Esophagus muscularis mucosa (tissue), 4 donors: Measurements from ENCODE around the gene CDC6. TPM values are rescaled to one million over a fixed set of nuclear protein-coding genes. Genes with fewer than 3 reads are reported as not detected.

Experiments used
- DNase-seq: peaks from one replicate; pipeline ENCODE4 v3.0.0-alpha.2; 2017; ENCODE audit errors: extremely low spot score
- H3K27ac ChIP-seq, 4 donors: fragments of 200-600 bp; sonication (generic); replicated peaks in 1 of 4; 1 replicate in 3 of 4; 2 replicates in 1 of 4; pipeline ENCODE4 v1.5.1; 2016 to 2019; ENCODE audit warnings: mild to moderate bottlenecking in 1 of 4
- H3K27me3 ChIP-seq, 4 donors: fragments of 200-600 bp; sonication (generic); one replicate each; pipeline versions ENCODE4 v1.5.1 to v1.6.0; 2016 to 2019
- H3K36me3 ChIP-seq, 4 donors: fragments of 200-600 bp; sonication (generic); one replicate each; pipeline ENCODE4 v1.5.1; 2016 to 2019
- H3K4me1 ChIP-seq, 4 donors: fragments of 200-600 bp; sonication (generic); one replicate each; pipeline ENCODE4 v1.5.1; 2016 to 2019
- H3K4me3 ChIP-seq, 4 donors: fragments of 200-600 bp; sonication (generic); 1 replicate in 2 of 4; 2 replicates in 2 of 4; pipeline ENCODE4 v1.5.1; 2016 to 2019; ENCODE audit warnings: mild to moderate bottlenecking in 4 of 4, moderate library complexity in 1 of 4
- H3K9me3 ChIP-seq, 4 donors: fragments of 200-600 bp; sonication (generic); 1 replicate in 3 of 4; 2 replicates in 1 of 4; pipeline ENCODE4 v1.5.1; 2016 to 2019
- CTCF ChIP-seq, 3 experiments: fragments of 200-600 bp in 2 of 3; fragments of 450-650 bp in 1 of 3; sonication (generic) in 2 of 3; IDR thresholded peaks; one replicate each; pipeline ENCODE4 v1.5.1; 2017 to 2019; ENCODE audit warnings: antibody characterized with exemption in 3 of 3, mild to moderate bottlenecking in 2 of 3, moderate library complexity in 1 of 3
- EP300 ChIP-seq: sonication (generic); formaldehyde crosslinking; IDR thresholded peaks from one replicate; pipeline ENCODE4 v1.6.1; 2017; ENCODE audit warnings: antibody characterized with exemption
- POLR2A ChIP-seq: fragments of 450-650 bp; IDR thresholded peaks from one replicate; pipeline ENCODE4 v1.6.1; 2017; ENCODE audit warnings: antibody characterized with exemption, moderate library complexity, mild to moderate bottlenecking, low read depth
- POLR2AphosphoS5 ChIP-seq, 2 donors: sonication (generic); formaldehyde crosslinking; IDR thresholded peaks; one replicate each; pipeline ENCODE4 v1.6.1; 2017; ENCODE audit warnings: antibody characterized with exemption in 2 of 2
- WGBS: methylation state at CpG from one replicate; pipeline ENCODE4 v1.1.5; 2018; 5-methylcytosine and 5-hydroxymethylcytosine counted together
- intact Hi-C: fragments of 100-400 bp; cut with DNase I; formaldehyde crosslinking; loops from one replicate; pipeline ENCODE4 v1.15.1; 2023
- total RNA-seq, 4 donors: library from RNA; depleted of rRNA; stranded (reverse); fragments of >200 nt; gene quantifications; one replicate each; pipeline versions ENCODE4 v1.1.0 to v1.2.1, GENCODE V29; 2016

The CDC6 gene
- total RNA-seq, 4 donors from 2014 or later = 0.32 to 0.83 (median 0.44) TPM

GRCh38 chr17:40244255-40244654, 43.4 kb upstream of the CDC6 start:
- H3K4me3 ChIP-seq = no peak overlapping the region
- H3K9me3 ChIP-seq = no peaks in the 10 kb centered on the region
- intact Hi-C loops = no loop called here
- H3K27ac ChIP-seq = no peak overlapping the region
- no peak for DNase-seq
- H3K27me3 ChIP-seq = no peaks in the 10 kb centered on the region
- TF ChIP-seq EP300 (no peak), CTCF (IDR thresholded peaks at IDR 0.05) (no peak), POLR2AphosphoS5 (IDR thresholded peaks at IDR 0.05) (no peak), POLR2A (no peak)
- H3K36me3 ChIP-seq = no peaks in the 10 kb centered on the region
- peaks cover 12 to 50% (median 35%) of the 10 kb centered on the region in 4 donors for H3K4me1 ChIP-seq
- WGBS = 88% methylated on average over 4 of the region's 4 CpGs

GRCh38 chr17:40247926-40248495, 39.7 kb upstream of the CDC6 start:
- H3K27me3 ChIP-seq = no peaks in the 10 kb centered on the region
- no peak overlapping the region for H3K27ac ChIP-seq
- no peaks in the 10 kb centered on the region for H3K36me3 ChIP-seq
- H3K9me3 ChIP-seq = no peaks in the 10 kb centered on the region
- intact Hi-C loops = no loop called here
- DNase-seq = no peak
- peaks cover 23 to 56% (median 47%) of the 10 kb centered on the region in 4 donors for H3K4me1 ChIP-seq
- H3K4me3 ChIP-seq = no peak overlapping the region
- TF ChIP-seq POLR2A (no peak), EP300 (no peak), POLR2AphosphoS5 (IDR thresholded peaks at IDR 0.05) (no peak), CTCF (IDR thresholded peaks at IDR 0.05) (no peak)
- 95% methylated on average over 7 of the region's 7 CpGs for WGBS

DNA sequence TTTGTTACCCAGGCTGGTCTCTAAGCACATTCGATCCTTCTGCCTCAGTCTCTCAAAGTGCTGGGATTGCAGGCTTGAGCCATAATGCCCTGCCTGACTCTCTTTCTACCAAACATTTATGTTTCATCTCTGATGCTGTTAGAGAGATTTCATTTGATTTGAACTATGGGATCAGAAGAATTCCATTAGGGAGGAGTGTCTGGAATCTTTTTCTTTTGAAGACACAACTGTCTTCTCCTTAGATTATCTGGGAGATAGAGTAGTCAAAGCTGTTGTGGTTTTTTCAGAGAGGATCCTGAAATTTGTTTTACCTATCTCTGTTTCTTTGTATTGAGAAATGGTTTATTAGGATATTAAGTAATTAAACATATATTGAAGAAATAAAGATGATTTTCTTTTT, 39.2 kb upstream of the CDC6 start:
- TF ChIP-seq EP300 = no peak
- TF ChIP-seq POLR2AphosphoS5 (IDR thresholded peaks at IDR 0.05) = no peak
- TF ChIP-seq CTCF (IDR thresholded peaks at IDR 0.05) = no peak
- TF ChIP-seq POLR2A = no peak
- H3K4me1 ChIP-seq = peaks cover 23 to 51% (median 43%) of the 10 kb centered on the region in 4 donors
- no peak overlapping the region for H3K4me3 ChIP-seq
- no peaks in the 10 kb centered on the region for H3K36me3 ChIP-seq
- no peaks in the 10 kb centered on the region for H3K27me3 ChIP-seq
- H3K9me3 ChIP-seq = no peaks in the 10 kb centered on the region
- H3K27ac ChIP-seq = no peak overlapping the region
- 100% methylated on average over 1 of the region's 1 CpG for WGBS
- intact Hi-C loops = no loop called here
- no peak for DNase-seq

- Histone ChIP-seq H3K4me1 (peaks cover 18 to 40% (median 35%) of the 10 kb centered on the region in 4 donors), H3K4me3 (no peak overlapping the region), H3K27ac (peak overlapping the region in 2 of 4 donors; percentile 3 to 9), H3K36me3 (peaks cover under 1 to 5% (median 4%) of the 10 kb centered on the region in 4 donors), H3K9me3 (no peaks in the 10 kb centered on the region), H3K27me3 (no peaks in the 10 kb centered on the region)
- intact Hi-C loops = no loop called here
- no peak for DNase-seq
- peak; percentile 16 to 24 for TF ChIP-seq POLR2AphosphoS5 (IDR thresholded peaks at IDR 0.05)
- TF ChIP-seq POLR2A = no peak
These were observed 36.1 kb upstream of the CDC6 start for GRCh38 chr17:40251576-40251975.

DNA sequence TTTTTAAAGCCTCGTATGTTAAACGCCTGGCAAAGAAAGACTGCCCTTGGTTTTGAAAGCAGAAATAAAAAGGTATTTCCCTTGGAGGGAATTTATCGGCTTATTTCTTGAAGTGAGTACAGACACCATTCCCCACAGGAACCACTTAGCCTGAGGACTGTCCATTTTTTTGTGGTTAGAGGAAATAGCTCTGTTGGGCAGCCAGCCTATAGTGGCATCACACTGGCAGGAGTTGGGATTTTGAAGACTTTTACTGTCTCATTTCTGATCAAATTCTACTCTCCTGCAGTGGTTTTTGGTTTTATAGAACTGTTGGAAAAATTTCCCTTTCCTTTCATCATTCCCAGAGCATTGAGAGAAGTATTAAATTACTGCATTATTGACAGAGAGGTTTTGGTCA, 34.1 kb upstream of the CDC6 start:
- no peaks in the 10 kb centered on the region for H3K9me3 ChIP-seq
- peaks cover 20 to 25% (median 24%) of the 10 kb centered on the region in 4 donors for H3K36me3 ChIP-seq
- H3K4me1 ChIP-seq = peaks cover 18 to 36% (median 31%) of the 10 kb centered on the region in 4 donors
- intact Hi-C loops = no loop called here
- DNase-seq = no peak
- no peak overlapping the region for H3K4me3 ChIP-seq
- TF ChIP-seq EP300 = no peak
- TF ChIP-seq POLR2AphosphoS5 (IDR thresholded peaks at IDR 0.05) = no peak
- no peak for TF ChIP-seq POLR2A
- TF ChIP-seq CTCF (IDR thresholded peaks at IDR 0.05) = no peak
- 94% methylated on average over 3 of the region's 3 CpGs for WGBS
- H3K27ac ChIP-seq = no peak overlapping the region
- no peaks in the 10 kb centered on the region for H3K27me3 ChIP-seq
